HG02885 (cell line): ENCODE measurements around the gene TBK1.

Experiments
- ATAC-seq: cut with Tn5 transposase; IDR thresholded peaks from one replicate; pipeline ENCODE4 v1.9.1; 2021; ENCODE audit warnings: mild to moderate bottlenecking; ENCODE audit not compliant: unreplicated experiment, poor library complexity

TBK1 gene

DNA sequence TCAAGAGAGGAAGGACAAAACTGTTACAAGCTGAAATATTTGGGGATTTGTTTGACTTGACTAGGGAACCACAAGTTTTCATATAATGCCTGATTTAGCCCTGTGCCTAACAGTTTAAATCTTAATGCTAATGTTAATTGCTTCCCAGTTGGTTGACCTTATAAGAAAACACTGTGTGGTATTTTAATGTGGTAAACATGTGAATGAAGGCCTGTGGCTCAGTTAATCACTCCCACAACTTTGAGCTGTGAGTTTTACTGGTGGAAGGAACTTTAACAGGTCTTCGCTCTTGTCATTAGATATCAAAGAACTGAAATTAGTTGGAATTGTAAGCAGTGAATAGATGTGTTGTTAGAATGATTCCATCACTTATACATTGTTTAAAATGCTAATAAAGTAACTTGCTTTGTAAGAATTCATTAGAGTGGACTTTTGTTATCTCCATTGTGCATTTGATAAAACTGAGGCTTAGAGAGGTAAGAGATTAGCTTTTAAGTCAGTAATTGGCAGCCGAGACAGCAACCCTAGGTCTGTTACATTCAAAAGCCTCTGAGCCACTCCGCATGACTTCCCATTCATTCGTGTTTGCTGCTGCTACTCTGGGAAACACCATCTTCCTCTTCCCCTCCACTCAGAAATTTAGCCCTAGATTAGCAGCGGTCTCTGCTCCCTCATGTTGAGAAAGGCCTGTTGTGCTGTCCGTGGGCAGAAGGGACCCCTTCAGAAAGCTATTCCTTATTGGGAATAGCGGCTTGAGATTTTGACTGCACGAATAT is 1.0 kb upstream of the TBK1 start:
- ATAC-seq, result no peak

DNA sequence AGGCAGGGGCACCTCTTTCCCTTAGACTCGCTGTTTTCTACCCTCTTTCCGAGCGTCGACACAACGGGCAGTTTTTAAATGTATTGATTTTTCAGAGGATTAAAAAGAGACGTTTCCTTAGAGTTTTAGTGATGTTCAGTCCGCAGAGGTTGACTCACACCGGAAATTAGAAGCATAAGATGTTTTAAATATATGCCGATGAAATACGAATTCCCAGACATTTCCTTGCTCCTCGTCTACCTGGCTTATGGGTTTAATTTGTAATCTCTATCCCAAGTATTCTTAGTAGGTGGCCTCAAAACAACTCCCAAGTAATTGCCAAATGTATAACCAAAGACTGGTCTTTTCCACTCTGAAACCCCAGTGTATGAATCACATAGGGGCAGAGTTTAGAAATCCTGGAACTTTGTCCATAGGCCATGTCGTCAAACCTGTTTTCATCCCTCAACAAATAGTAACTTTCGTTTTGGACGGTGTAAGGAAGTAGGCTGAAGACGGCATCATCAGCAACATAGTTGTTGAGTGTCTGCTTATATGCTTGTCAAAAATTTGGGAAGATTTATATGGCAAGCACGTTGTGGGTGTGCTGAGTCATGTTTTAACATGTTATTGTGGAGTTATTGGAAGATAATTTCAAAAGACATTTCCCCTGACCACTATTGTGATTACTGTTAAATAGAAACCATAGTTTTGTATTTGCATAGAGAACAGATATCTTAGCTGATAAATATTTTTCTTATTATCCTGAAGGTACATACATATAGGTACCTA is 824 bp downstream of the TBK1 start:
- no peak for ATAC-seq

DNA sequence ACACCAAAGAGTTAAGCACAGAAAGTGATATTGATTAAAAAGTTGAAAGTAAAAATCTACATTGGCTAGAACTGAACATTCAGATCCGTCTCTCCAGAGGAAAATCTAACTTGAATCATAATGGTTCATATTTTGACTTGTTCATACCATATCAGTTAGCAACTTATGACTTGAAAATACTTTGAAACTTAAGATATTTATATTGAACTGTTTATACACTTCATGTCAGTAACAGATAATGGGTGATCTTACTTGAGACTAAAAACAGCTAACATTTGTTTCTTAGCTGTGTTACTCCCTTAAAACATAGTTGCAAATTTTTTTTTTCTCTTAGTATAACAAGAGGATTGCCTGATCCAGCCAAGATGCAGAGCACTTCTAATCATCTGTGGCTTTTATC is 3.6 kb downstream of the TBK1 start:
- ATAC-seq, result no peak

DNA sequence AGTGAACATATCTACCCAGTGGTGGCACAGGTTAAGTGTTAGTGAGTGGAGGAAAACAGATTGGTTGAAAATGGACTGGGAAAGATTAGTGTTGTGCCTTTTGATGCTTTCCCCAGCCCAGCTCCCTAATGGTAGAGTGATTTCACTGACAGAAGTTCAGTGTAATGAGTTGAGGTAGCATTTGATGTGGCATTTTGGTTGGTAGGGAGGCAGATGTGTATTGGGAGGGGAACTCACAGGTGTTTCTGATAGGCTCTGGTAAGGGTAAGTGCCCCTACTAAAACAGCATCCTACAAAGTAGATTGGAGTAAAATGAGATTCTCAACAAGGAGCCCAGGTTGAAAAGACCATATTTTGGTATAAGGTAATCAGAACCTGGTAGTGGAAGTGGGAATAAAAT is 4.2 kb downstream of the TBK1 start:
- no peak for ATAC-seq

DNA sequence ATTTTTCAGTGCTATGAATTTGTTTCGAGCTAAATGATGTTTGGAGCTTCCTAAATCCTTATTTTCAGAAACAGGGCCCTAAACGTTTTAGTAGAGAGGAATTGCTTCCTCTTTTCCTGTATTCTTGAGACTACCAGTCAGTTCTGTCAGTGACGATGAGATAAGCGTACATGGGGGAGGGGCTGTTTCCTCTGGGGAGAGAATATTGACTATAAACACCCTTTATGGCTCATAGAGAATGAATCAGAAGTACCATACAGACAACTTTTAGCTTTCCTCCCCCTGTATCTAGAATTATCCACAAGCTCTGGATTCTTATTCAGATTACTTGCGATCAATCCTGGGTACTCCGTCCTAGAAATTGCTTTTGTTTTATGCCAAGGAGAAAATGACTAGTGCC is 5.1 kb downstream of the TBK1 start:
- ATAC-seq, result no peak

DNA sequence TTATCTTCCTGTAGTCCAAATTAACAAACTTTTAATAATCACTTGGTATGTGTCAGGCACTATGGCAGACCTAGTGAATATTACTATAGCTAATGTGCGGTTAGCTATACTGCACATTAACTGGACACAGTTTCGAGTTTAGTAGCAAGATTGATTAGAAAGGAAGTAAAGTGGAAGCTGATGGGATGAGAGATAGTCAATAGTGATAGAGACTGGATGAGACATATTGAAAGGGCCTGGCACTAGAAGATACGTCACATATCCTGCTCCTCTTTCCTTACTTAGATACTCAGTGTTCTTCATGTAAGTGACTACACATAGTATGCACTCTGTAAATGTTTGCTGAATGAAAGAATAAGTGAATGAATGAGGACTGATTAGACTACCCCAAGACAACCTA is 5.5 kb downstream of the TBK1 start:
- ATAC-seq, result no peak

DNA sequence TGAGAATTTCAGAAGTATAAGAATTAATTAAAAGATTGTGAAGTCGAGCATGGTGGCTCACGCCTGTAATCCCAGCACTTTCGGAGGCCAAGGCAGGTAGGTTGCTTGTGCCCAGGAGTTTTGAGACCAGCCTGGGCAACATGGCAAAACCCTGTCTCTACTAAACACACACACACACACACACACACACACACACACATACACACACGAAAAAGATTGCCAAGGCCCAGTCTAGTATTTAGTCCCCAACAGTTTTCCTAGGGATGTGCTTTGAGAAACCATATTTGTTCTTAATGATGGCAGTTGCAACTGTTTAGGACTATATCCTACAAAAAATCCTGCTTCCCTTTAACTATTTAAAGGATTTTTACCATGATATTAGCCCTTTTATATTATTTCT is 6.0 kb downstream of the TBK1 start:
- ATAC-seq, result no peak

DNA sequence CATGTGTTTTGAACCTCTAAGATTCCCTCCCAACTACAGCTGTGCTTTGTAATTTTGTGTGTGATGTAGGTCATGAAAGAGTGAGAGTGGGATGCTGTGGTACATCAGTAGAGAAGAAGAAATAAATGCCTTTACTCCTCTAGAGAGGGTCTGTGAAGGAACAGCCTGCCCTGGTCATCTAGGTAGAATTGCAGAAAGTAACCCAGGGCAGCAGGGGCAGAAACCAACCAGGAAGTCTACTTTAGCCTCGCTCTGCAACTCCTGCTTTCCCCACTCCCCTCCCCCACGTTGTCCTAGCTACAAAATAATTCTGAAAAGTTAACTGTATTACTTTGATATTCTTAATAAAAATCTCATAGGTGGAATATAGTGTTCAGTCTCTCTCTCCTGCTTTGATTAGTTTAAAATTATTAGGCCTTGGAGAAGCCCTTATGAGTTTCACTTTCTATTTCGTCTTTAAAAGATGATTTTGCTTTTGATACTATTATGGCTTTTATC is 7.5 kb downstream of the TBK1 start:
- peak; percentile 50 for ATAC-seq

DNA sequence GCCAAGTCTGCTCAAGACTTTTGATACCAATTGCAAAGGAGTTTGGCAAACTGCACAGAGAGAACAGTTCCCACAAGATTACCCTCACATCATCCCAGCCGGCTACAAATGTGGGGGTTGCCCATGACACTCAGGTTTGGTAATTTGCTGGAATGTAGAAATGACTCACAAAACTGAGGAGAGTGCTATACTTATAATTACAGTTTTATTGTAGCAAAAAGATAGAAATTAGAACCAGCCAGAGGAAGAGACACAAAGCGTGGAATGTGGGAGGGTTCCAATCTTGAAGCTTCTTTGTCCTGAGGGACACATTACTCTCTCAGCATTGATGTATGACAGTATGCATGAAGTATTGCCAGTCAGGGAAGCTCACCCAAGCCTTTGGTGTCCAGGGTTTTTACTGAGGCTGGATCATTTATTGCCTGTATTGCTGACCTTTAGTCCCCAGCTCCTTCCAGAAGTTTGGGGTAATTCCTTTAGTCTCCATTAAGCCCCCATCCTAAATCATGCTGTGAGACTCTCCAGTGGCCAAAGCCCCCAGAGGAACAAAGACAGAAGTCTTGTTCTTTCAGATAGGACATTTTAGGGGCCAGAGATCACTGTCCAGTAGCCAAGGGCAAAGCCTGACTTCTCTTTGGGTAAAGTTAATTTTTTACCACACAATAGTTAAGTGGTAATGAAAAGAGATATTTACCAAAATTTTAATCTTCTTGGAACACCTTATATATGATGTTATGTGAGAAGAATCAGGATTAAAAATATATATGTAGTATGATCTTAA is 9.9 kb downstream of the TBK1 start:
- ATAC-seq, result no peak

DNA sequence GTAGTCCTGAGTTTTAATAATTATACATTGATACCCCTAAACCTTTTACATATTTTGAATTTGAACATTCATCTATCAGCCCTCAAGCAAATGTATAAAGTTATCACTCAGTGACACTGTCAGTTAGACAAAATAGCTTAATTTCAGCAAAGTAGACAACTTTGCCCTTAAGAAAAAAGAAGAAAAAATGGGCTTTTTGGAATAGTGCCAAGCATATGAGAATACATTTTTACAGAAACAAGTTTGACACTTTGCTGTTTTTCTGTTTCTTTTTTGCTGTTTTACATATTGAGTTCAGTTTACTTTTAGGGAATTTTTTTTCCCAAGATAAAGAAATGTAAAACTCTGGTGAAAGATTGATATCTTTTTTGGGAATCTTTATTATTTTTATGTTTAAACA is 14.3 kb downstream of the TBK1 start:
- ATAC-seq, result no peak

DNA sequence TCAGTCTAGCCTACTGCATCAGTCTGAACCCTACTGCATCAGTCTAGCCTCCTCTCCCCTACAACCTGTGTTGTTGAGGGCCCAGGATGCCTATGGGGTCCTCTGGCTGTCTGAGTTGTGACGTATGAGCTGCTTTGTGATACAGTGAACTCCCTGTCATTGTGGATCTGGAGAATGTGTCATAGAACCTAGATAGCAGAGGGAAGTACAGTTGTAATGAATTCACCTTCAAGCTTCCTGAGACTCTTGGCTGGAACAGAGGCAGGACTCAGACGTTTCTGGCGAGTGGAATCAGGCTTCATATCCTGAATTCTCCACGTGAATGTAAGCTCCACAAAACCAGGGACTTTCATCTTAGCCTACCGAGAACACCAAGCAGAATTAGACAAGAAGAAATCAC is 17.0 kb downstream of the TBK1 start:
- ATAC-seq, result no peak

DNA sequence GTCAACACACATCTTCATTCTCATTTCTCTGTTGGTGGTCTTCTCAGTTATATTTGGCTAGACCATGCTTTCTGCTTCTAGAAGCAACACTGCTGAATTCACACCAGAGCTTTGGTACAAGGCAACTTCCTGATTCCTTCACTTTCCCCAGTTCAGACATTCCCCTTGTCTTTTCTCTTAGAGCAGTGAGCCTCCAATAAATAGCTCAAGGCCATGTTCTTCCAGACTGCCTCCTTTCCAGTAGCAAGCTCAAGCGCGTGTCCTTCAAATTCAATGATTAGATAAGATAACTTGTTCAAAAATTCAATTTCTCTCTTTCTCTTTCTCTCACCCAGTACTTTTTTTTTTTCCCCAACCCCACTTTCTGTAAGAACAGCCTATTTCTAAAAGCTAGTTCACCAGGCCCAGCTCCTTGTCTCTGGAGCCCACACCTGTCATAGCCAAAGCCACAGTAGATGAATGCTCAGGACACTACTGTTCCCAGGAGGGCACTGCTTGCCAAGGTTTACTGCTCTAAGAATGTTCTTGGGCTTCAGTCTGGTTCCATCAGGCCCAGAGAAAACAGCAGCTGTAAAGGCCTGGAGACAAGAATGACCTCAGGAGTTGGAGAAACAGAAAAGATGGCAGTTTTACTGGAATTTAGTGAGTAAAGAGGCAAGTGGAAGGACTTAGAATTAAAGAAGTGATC is 17.7 kb downstream of the TBK1 start:
- no peak for ATAC-seq

DNA sequence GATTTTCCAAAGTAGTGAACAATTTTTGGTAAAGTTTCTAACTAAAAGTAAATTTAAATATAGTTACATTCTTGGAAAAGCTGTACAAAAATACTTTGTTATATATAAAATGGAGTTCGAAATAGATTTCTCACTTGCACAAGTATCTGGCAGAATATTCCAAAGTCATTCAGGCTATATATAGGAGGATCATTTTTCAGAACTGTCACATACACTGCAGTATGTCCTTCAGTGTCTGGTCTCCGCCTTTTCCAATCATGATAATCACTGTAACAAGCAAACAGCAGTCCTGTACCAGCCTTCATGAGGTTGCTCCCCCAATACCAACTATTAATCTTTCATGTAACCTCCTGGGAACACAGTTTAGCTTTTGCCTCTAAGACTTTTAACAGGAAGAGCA is 18.6 kb downstream of the TBK1 start:
- ATAC-seq, result no peak

DNA sequence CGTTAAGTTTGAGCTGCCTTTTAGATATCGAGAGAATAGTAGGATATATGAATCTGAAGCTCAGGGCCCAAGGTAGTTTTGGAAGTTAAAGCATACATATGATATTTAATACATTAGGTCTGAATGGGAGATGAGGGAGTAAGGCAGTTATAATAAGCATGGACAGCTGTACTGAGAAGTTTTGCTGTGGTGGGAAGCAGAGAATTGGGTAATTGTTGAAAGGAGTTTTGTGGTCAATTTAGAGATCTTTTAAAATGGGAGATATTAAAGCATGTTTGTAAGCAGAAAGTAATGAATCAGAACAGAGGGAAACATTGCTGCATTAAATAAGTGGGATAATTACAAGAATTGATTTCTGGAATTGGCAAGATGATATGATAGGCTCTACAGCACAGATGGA is 21.3 kb downstream of the TBK1 start:
- no peak for ATAC-seq

DNA sequence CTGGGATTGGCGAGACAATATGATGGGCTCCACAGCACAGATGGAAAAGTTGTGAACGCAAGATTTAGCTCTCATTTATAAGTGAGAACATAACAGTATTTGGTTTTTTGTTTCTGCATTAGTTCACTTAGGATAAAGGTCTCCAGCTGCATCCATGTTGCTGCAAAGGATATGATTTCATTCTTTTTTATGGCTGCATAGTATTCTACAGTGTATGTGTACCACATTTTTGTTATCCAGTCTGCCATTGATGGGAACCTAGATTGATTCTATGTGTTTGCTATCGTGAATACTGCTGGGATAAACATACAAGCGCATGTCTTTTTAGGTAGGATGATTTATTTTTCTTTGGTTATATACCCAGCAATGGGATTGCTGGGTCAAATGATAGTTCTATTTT is 23.6 kb downstream of the TBK1 start:
- ATAC-seq, result no peak

DNA sequence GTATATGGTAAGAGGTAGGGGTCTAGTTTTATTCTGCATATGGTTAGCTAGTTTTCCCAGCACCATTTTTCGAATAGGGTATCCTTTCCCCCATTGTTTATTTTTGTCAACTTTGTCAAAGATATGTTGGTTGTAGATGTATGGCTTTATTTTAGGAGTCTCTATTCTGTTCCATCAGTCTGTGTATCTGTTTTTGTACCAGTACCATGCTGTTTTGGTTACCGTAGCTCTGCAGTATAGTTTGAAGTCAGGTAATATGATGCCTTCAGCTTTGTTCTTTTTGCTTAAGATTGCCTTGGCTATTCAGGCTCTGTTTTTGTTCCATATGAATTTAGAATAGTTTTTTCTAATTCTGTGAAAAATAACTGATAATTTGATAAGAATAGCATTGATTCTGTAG is 24.9 kb downstream of the TBK1 start:
- ATAC-seq, result no peak

DNA sequence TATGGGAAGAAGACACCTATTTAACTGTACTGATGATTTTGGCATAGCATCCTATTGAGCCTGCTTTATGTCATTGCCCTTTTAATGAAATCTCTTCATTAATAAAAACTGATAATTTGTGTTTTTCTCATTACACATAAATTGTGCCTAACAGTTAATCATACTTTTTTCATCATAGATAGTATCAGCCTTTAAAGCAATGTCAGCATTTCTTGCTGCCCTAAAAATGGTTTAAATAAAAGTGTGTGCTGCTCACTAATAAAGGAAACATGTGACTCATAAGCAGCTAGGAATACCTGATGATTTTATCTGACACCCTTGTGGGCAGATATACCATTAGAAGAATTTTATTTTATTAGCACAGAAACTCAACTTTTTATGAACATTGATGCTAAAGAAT is 26.7 kb downstream of the TBK1 start:
- no peak for ATAC-seq

DNA sequence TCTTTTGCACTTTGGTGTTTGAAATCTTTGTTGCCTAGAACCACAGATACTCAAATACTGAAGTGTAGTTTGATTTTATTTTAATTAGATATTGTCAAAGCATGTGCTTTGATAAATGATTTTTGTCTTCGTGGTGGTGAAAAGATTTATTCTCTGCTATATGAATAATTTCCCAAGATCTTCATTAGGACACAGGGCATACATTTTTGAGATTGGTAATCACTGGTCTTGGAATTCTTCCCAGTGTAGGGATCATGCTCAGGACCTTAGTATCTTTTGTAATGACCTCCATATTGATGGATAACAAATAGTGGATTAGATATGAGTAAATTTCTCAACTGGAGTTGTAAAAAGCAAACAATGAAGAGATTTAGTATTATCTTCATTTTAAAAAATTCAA is 28.2 kb downstream of the TBK1 start:
- no peak for ATAC-seq

DNA sequence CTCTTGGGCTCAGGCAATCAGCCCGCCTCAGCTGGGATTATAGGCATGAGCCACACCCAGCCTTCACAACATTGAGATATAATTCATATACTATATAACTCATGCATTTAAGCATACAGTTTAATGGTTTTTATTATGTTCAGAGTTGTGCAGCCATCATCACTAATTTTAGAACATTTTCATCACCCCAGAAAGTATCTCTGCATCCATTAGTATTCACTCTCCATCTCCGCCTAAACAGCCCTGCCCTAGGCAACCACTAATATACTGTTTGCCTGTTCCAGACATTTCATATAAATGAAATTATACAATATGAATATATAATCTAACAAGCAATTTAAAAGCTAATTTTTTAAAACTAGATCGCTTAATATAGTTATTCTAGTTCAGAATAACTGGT is 34.7 kb downstream of the TBK1 start:
- no peak for ATAC-seq

DNA sequence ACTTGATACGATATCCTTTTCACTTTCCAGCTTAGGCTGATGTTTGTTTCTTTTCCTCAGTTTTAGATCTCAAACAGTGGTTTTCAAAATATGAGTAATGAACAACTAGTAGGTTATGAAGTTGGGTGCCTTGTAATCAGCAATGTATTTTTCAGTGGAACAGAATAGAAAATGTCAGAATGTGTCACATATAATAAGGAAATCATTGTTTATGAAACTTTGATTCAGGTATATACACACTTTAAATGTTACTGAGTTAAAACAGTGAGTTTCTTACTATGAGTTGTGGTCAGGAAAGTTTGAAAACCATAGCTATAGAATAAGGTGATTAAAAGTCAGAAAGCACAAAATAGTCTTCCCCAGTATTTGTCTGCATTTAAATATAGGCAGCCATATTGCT is 39.8 kb downstream of the TBK1 start:
- ATAC-seq, result no peak

DNA sequence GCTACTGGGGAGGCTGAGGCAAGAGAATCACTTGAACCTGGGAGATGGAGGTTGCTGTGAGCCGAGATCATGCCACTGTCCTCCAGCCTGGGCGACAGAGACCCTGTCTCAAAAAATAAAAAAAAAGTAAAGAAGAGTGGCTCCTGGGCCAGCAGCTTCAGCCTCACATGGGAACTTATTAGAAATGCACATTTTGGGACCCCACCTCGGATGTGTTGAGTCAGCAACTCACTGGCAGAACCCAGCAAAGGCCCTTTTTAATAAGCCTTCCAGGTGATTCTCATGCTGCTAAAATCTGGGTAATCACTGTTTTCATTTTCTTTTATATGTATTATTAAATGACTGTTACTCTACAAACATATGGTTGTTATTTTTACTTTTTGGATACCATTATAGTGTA is 41.6 kb downstream of the TBK1 start:
- no peak for ATAC-seq
